Panc1 (cell line): ENCODE measurements around the gene USP15. TPM values are rescaled to one million over a fixed set of nuclear protein-coding genes. Genes with fewer than 3 reads are reported as not detected.

ENCODE experiments used
- ATAC-seq: fragments of 200-7000 bp; cut with Tn5 transposase; 2 replicates; pipeline ENCODE4 v1.9.1; 2020; ENCODE audit warnings: mild to moderate bottlenecking, moderate library complexity
- BruUV-seq: library from RNA; stranded (reverse); fragments of 400-500 nt; replicated peaks from 2 replicates; lab custom pipeline; 2021; lab: Mats Ljungman, UMichigan
- CTCF ChIA-PET: fragments of 300-600 bp; sonication (Branson Sonifier 250); formaldehyde crosslinking; loops from one replicate; lab custom pipeline; 2022; ENCODE audit warnings: antibody characterized with exemption; lab: Charles Lee
- POLR2A ChIA-PET: fragments of 300-600 bp; sonication (Branson Sonifier 250); formaldehyde crosslinking; loops from one replicate; lab custom pipeline; 2022; ENCODE audit warnings: antibody characterized with exemption; lab: Charles Lee
- DNase-seq: peaks from one replicate; pipeline ENCODE4 v3.0.0-alpha.2; 2010; ENCODE audit warnings: low read depth, low spot score
- H3K27ac ChIP-seq: 2 replicates; pipeline ENCODE4 v1.5.1; 2011; ENCODE audit warnings: mild to moderate bottlenecking, low read length, inconsistent platforms
- H3K27me3 ChIP-seq: fragments of 200-500 bp; sonication (Bioruptor generic); 2 replicates; pipeline ENCODE4 v1.6.0; 2014; ENCODE audit warnings: low read length, inconsistent platforms; ENCODE audit not compliant: control insufficient read depth, insufficient read depth
- H3K36me3 ChIP-seq: fragments of 200-500 bp; sonication (Bioruptor generic); 2 replicates; pipeline ENCODE4 v1.5.1; 2014; ENCODE audit warnings: inconsistent platforms, mild to moderate bottlenecking, low read length, moderate library complexity; ENCODE audit not compliant: control insufficient read depth, insufficient read depth
- H3K4me1 ChIP-seq: 2 replicates; pipeline ENCODE4 v1.5.1; 2011; ENCODE audit warnings: inconsistent platforms, mild to moderate bottlenecking, low read length, moderate library complexity; ENCODE audit not compliant: control insufficient read depth, insufficient read depth
- H3K4me3 ChIP-seq, 2 experiments: 2 replicates each; pipeline ENCODE4 v1.5.1; 2011 to 2012; ENCODE audit warnings: low read depth in 2 of 2, low read length in 2 of 2, mild to moderate bottlenecking in 2 of 2, inconsistent platforms in 1 of 2, moderate library complexity in 1 of 2
- H3K9me3 ChIP-seq: fragments of 200-500 bp; sonication (Bioruptor generic); 2 replicates; pipeline ENCODE4 v1.5.1; 2014; ENCODE audit warnings: low read depth, mild to moderate bottlenecking, inconsistent platforms, low read length, moderate library complexity; ENCODE audit not compliant: control insufficient read depth, insufficient read depth
- CTCF ChIP-seq: fragments of 450-650 bp; IDR thresholded peaks from 2 replicates; pipeline ENCODE4 v1.5.1; 2017; ENCODE audit warnings: mild to moderate bottlenecking
- POLR2AphosphoS5 ChIP-seq: IDR thresholded peaks from 2 replicates; pipeline ENCODE4 v1.6.1; 2012; ENCODE audit warnings: mild to moderate bottlenecking, low read depth, low read length, moderate library complexity
- REST ChIP-seq, 2 experiments: IDR thresholded peaks; 2 replicates each; pipeline ENCODE4 v1.6.1; 2011 to 2012; ENCODE audit warnings: low read depth in 2 of 2, control low read depth in 1 of 2, low read length in 1 of 2, mild to moderate bottlenecking in 1 of 2, moderate library complexity in 1 of 2; ENCODE audit not compliant: insufficient read depth in 1 of 2
- SIN3A ChIP-seq: IDR thresholded peaks from 2 replicates; pipeline ENCODE4 v1.6.1; 2012; ENCODE audit warnings: low read depth, mild to moderate bottlenecking, low read length, moderate library complexity, borderline replicate concordance; ENCODE audit not compliant: insufficient read depth
- TCF7L2 ChIP-seq: IDR thresholded peaks from 2 replicates; pipeline ENCODE4 v1.6.1; 2011; ENCODE audit warnings: mild to moderate bottlenecking, low read depth, low read length, inconsistent platforms
- in situ Hi-C: cut with HindIII; loops from 2 replicates; pipeline ENCODE4 v1.10.0; 2016; ENCODE audit warnings: low sequenced_read_pairs, low pct_unique_long_range_greater_than_20kb
- intact Hi-C: fragments of 100-400 bp; cut with micrococcal nuclease; formaldehyde crosslinking; loops from one replicate; pipeline ENCODE4 v1.10.0; 2022; ENCODE audit not compliant: unreplicated experiment
- total RNA-seq: library from RNA; stranded (reverse); gene quantifications from one replicate; pipeline ENCODE4 v1.2.1, GENCODE V29; 2021; ENCODE audit not compliant: unreplicated experiment

The USP15 gene
- total RNA-seq, 1 experiment from 2014 or later, result 35.4 TPM

DNA sequence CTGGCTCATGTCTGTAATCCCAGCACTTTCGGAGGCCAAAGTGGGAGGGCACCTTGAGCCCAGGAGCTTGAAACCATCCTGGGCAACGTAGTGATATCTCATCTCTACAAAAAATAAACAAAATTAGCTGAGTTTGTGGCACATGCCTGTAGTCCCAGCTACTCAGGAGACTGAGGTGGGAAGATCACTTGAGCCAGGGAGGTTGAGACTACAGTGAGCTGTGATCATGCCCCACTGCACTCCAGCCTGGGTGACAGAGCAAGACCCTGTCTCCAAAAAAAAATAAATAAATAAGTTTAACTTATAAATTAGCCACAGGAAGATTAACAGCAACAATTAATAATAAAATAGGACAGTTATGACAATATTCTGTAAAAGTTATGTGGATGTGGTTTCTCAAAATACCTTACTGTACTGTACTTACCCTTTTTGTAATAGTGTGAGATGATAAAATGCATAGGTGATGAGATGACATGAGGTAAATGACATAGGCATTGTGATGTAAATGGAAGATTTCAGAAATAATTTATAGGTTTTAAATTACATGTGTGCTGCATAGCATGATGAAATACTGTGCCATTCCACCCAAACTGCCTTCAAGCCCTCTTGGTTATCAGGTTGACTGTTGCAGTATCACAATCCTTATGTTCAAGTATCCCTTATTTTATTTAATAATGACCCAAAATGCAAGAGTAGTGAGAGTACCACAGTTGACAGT lies 22.0 kb downstream of the USP15 start:
- Histone ChIP-seq H3K4me3 (no peak overlapping the region), H3K27ac (no peak overlapping the region), H3K4me1 (peaks cover under 1% of the 10 kb centered on the region; the same call in 1 of the 2 replicates), H3K27me3 (no peaks in the 10 kb centered on the region), H3K36me3 (no peaks in the 10 kb centered on the region), H3K9me3 (no peaks in the 10 kb centered on the region)
- ATAC-seq (no peak), DNase-seq (no peak)
- intact Hi-C loops (no loop called here), in situ Hi-C loops (no loop called here)
- TF ChIP-seq SIN3A (no peak), REST (IDR thresholded peaks at IDR 0.05; ENCODE audit: insufficient read depth in 1 of 2, low read depth in 2 of 2, low read length in 1 of 2) (no peak), POLR2AphosphoS5 (no peak)
- POLR2A ChIA-PET, result no interaction called here
- CTCF ChIA-PET, result no interaction called here
- BruUV-seq, result no TSS peak

GRCh38 chr12:62284749-62285148 lies 24.5 kb downstream of the USP15 start:
- ChIA-PET POLR2A (no interaction called here), CTCF (no interaction called here)
- TF ChIP-seq REST (IDR thresholded peaks at IDR 0.05; ENCODE audit: insufficient read depth in 1 of 2, low read depth in 2 of 2, low read length in 1 of 2) (no peak), TCF7L2 (no peak), POLR2AphosphoS5 (no peak), CTCF (no peak), SIN3A (no peak)
- DNase-seq (no peak), ATAC-seq (no peak)
- BruUV-seq, result no TSS peak
- in situ Hi-C loops (no loop called here), intact Hi-C loops (no loop called here)
- Histone ChIP-seq H3K36me3 (no peaks in the 10 kb centered on the region), H3K27me3 (no peaks in the 10 kb centered on the region), H3K9me3 (no peaks in the 10 kb centered on the region), H3K4me3 (no peak overlapping the region), H3K27ac (no peak overlapping the region), H3K4me1 (no peaks in the 10 kb centered on the region; the same call in 1 of the 2 replicates)
